ENCODE data around the gene NUP93.

NUP93 gene

DNA sequence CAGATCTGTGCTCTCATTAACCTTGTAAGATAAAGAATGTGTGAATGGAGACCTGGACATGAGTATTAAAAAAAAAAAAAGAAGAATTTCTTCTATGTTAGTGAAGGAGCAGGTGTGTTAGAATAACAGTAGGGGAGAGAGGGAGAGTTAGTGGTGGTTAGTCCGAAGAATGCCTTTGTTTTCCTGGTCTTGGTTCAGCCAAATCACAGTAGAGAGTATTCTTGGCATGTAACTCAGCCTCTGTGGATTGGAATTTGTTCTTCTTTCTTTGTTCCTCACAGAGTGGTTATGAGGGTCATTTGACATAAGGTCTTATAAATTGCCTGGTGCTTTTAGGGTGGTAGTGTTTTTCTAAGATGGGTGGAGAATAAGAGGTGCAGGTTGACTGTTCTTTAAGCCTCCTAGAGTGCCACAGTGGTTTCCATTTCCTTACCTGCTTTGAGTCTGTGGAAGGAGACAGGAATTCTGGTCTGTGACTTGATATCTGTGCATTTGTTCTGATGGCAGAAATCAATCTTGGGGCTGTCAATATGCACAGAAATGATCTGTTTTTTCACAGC, 17.6 kb downstream of the NUP93 start:
- no peak for DNase-seq

DNA sequence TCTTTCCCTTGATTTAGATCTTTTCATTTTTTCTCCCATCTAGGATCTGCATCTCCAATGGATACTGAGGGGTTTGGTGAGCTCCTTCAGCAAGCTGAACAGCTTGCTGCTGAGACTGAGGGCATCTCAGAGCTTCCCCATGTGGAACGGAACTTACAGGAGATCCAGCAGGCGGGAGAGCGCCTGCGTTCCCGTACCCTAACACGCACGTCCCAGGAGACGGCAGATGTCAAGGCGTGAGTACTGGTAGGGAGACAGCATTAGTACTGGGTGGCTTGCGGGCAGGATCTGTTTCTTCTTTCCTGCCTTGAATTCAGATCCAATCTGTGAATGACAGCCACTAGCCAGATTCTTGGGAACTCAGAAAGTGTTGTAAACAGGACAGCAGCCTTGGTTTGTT, 18.3 kb downstream of the NUP93 start:
- no peak for DNase-seq

DNA sequence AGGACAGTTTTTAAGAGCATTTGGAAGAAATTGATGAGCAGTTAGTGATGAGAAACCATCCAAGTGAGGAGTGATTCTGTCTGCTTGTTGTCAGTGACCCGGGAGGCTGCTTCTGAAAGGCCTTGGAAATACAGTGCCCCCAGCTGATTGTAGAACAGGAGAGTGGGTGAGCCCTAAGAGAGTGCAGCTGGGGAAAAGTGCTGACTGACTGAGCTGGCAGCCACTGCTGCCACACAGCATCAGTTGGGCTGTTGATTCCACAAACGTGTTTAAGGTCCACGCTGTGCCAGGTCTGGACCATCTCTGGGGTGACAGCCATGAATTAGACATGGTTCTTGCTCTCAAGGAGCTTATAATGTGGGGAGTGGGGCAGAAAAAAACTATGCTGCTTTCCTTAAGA, 18.9 kb downstream of the NUP93 start:
- no peak for DNase-seq

DNA sequence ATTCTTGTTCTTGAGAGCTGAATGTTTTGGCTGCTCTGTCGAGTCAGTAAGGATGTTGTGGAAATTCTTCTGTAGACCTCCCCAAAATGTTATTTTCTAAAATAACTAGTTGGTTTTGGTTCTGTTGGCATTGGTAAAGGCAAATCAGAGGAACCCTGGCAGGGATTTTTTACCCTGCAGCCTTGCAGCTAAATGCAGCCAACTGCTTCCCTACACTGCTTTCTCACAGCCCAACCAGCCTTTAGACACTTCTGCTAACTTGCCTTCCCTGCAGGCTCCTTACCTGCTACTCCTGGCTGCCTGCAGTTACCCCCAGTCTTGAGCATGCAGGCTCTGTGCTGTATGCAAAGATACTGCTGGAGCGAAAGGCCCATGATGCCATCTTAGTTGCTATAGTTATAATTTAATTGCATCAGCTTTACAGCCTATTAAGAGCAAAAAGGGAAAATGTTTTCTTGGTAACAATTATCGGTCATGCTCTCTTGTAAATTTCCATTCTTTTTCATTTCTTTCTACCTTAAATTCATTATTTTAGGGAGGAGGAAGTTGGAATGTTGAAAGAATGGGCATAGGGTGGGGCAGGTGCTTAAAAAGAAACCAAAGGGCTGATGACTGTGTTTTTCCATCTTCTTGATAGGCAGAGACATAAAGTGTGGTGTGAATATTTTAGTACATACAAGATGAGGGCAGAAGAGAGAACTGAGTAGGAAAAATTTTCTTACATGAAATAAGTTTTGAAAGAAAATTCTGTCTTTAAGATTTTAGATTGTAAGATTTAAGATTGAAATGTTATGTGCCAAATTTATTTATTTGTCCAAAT, 20.0 kb downstream of the NUP93 start:
- no peak for DNase-seq

DNA sequence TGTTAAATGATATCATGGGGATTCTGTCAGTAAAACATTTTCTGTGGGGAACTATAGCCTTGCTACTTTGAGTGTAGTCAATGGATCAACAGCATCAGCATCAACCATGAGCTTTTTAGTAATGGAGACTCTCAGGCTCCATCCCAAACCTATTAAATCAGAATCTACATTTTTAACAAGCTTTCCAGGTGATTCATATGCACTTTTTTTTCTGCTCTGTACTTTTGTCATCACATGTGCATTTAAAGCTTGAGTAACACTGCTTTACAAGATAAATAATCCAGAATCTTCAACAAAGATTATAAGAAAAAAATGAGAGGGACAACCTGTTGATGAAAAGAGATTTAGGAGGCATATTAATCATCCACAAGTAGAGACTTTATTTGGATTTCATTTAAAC, 23.5 kb downstream of the NUP93 start:
- peak; percentile 60 for DNase-seq

DNA sequence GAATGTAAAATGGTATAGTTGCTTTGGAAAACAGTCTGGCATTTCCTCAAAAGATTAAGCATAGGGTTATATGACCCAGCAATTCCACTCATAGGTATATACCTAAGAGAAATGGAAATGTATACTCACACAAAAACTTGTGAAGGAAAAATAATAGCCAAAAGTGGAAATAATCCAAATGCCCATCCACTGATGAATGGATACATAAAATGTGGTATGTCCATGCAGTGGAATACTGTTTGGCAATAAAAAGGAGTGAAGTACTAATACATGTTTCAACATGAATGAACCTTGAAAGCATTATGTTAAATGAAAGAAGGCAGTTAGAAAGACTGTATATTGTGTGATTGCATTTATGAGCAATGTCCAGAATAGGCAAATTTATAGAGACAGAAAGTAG, 25.1 kb downstream of the NUP93 start:
- DNase-seq = no peak

DNA sequence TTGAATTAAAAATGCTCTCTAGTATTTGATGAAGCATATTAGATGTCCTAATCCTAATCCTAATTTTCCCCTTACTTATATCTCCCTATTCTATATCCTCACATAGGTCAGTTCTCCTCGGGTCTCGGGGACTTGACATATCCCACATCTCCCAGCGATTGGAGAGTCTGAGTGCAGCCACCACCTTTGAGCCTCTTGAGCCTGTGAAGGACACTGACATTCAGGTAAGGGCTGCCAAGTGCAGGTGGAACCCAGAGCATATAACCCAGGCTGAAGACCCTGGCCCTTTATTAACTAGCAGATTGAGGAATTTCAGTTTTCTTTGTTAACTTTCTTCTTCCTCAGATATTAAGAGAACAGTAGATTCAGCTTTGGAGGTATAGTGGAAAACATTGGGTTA, 28.5 kb downstream of the NUP93 start:
- DNase-seq = no peak

DNA sequence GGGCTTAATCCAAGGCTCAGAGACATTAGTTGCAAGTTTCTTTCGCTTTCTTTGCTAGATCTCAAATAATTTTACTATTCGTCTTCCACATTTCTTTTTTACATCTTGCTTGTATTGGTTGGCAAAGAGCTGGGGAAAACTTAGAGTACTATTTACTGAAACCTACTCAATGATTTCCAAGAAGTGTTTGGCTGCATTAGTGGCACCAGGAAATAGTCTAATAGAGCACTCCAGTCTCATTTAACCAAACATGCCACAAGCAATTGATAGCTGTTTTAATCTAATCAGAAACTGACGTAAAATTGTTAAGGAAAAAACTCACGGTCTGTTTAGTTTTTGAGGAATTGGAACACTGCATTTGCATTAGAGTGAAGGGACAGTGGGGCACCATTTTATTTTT, 29.0 kb downstream of the NUP93 start:
- no peak for DNase-seq

DNA sequence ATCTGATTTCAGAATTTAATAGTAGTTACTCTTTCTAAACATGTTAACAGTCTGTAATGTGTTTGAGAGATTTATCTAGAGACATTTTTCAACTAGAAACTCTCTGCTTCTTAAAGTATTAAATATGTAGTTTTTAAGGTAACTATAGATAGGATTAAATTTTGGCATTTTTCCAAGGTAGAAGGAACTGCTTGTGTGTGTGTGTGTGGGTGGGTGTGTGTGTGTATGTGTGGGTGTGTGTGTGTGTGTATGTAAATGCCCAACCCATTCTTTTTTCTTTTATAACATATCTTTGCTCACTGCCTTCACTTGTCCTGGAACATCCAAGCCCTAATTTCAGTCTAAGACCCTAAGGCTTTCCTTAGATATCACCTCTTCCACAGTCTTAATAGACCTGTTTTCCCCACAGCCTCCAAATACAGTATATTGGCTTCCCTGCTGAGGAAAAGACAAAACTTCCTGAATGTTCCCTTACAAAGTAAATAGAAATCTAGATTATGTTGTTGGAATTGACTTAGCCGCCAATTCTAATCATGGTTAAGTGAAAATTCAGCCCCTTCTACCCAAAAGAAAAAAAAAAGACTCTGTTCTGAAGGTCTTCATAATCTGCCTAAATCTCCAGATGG, 33.5 kb downstream of the NUP93 start:
- no peak for DNase-seq

DNA sequence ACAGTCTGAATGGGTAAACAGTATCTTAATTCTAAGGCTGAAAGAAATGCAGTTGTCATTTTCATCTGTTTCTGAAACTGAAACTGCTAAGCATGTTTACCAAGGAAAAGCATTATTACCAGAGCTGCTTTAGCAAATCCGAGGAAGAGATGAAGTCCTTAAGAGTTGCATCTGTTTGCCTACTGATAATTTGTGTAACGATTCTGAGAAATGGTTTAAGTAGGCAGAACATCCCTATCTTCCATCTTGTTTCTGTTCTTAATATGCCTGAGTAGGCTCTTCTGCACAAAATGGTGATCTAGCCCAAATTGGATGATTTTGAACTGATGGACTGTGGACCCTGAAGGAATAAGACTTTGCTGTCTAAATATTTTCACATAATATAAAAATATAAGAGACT, 34.9 kb downstream of the NUP93 start:
- DNase-seq = no peak

DNA sequence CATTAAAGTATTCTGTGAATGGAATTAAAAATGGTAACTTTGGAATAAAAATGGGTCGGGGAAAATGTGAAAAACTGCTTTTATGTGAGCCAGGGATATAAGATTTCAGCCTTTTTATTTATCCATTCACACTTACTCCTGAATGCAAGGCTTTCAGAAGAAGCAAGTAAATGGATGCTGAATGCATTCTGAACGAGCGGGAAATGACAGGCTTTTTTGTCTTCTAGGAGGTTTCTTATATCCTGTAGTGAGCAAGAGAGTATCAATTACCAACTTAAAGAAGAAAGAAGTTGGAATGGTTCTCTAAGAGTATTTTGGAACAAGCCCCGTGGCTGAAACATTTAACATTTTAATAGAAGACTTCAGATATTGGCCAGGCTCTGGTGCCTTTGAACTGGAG, 36.0 kb downstream of the NUP93 start:
- DNase-seq = no peak

DNA sequence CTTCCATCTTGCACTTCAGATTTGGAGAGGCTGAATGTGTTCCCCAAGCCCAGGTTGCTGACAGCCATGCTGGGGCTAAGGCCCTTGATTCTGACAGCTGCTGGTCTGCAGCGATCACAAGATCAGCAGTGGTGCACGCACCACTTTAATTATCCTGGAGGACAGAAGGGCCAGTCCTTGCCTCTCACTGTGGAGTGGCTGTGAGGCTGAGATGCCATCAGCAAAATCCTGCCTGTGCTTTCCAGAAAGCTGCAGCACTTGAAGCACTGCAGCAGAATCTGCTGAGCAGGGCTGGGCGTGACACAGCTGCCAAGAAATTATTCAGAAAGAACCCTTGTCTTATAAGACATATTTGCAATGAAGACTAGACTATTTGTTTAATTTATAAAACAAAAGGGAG, 37.1 kb downstream of the NUP93 start:
- no peak for DNase-seq

DNA sequence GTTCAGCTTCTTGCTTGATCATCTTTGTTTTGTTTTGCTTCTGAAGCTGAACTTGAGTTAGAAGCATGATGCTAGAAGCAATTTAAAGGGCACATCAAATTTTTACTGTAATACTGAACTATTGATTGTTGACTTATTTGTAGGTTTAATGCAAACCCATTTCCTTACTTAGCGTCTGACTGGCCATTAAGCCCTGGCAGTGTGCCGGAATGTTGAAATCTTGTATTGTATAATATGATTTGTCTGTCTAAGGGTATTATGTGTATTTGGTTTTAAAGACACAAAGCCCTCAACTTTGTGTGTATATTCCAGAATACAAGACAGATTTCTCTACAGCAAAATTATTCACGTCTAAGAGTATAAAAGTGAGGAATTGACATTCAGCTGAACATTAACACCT, 39.7 kb downstream of the NUP93 start:
- no peak for DNase-seq

DNA sequence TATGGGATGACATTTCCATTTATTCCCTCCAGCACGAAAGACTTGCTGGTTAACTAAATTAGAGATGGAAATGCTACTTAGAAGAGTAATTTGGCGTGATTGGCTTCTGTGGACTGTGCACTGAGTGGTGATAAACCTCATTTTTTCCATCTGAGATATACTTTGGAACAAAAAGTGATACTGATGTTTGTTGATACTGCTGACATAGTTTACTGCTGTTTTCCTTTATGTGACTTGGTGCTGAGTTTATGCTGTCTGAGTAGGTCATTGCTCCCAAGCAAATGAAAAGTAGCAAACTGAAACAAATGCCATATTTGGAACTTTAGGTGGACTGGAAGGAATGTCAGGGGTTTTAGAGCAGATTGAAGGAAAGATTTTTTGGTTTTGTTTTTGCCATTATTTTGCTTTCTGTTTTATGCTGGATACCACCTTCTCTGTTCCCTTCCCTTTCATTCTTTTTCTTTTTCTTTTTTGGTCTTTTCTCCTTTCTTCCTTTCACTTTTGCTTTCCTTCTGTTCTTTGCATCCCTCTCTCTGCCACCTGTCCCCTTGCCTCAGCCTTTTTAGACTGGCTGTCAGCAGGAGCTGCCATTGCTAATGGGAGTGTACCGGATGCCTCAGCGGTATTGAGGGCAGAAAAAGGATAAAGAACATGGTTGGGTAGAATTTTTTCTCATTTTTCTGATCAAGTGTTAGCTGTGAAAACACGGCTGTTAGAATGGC, 41.8 kb downstream of the NUP93 start:
- peak; percentile 15 for DNase-seq

DNA sequence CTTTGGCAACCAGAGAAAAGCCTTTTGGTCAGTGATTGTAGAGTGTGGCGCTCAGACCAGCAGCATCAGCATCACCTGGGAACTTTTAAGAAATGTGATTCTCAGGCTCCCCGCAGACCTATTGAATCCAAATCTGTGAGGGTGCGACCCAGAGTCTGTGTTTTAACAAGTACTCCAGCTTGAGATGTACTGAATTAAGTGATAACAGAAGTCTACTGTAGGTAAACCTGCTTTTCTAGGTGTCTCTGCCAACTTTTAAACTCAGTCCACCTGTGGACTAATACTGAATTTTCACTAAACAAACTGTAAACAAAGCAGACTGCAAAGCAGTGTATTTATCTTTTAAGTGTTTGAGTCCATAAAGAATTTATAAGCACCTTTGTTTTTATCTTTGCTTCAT, 43.6 kb downstream of the NUP93 start:
- DNase-seq = no peak

DNA sequence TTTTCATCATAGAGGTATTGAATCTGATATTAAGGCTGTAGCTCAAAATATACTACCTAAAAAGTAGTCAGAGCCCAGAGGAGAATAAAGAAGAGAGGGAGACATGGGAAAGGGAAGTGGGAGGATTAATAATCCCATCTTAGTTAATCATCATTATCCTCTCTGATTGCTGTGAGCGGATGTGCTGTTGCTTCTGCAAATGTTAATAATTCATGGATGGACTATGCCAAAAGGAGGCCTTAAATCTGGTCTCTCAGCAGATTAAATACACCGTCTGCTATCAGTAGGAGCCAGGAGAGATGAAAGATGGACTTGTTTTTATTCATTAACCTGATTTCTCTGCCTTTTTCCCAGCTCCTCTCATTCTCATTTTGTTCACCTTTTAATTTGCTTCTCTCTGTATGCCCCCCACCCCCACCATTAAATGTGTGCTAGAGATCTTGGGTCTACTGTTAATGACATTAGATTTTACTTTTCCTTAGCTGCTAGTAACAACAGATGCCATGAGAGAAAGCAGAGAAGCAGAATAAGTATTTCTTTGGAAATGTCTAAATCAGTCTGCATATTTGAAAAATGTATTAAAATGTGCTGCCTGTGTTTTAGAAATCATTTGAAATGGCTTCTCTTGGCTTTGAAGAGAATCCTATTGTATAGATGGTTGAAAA, 44.2 kb downstream of the NUP93 start:
- no peak for DNase-seq

DNA sequence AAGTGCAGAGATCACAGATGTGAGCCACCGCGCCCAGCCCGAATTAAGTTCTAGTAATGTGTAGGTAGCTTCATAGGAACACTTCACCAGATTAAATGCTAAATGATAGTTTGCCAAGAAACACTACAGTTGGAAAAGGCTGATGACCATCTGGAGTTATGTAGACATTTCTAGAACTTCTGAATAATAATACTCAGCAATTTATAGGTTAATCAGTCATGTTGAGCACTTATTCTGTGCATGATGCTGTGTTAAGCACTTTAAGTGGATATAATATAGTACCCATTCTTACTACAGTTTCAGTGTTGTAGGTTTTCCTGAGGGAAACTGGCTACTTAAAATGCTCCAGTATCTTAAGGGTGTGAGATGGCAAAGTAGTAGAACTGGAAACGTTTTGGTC, 45.2 kb downstream of the NUP93 start:
- no peak for DNase-seq

DNA sequence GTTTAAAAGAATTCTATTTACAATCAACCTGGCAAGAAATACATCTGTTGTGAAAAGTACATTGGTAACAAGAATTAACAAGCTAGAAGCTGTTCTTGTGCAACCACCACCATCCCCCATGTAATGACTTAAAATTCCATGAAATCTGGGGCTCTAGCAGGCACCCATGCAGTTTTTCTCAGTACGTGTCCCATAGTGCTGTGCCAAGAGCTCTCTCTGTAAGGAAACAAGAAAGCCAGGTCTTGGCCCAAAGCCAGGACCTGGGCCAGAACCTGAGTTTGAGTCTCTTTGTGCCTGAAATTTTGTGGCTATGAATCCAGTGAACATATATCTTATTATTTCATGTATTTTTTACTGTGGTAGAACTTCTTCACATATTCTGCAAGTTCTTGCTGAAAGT, 46.6 kb downstream of the NUP93 start:
- DNase-seq = peak; percentile 57

DNA sequence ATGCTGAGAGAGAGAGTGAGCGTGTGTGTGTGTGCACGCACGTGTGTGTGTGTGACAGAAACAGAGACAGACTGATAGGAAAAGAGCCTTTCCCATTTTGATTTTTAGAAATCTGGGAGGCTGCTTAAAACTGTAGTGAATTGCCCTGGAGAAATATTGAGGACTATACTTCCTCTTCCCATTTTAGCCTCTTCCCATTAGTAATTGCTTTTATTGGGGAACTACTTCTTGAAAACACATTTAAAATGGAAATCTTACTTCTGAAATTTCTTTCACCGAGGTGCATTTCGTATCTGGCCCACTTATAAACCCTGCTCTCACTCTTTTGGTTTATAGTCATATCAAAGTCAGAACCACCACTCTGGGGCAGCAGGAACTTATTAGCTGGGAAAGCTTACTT, 47.1 kb downstream of the NUP93 start:
- DNase-seq = no peak

DNA sequence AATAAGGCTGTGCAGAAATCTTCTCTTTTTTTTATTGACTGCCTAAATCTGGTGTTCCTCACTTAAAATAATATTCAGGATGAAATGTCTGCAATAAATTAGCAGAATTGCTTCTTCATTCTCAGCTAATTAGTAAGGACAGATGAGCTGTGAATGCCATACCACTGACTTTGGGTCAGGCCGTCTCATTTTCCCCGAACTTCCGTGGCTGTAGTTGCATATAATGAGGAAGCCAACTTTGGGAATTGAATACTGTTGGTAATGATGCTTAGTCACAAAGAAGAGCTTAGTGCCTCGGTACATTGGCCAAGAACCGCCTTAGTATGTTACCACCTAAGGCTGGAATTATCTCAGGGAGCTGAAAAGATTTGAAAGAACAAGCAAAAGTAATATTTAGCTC, 47.6 kb downstream of the NUP93 start:
- DNase-seq = peak; percentile 59

DNA sequence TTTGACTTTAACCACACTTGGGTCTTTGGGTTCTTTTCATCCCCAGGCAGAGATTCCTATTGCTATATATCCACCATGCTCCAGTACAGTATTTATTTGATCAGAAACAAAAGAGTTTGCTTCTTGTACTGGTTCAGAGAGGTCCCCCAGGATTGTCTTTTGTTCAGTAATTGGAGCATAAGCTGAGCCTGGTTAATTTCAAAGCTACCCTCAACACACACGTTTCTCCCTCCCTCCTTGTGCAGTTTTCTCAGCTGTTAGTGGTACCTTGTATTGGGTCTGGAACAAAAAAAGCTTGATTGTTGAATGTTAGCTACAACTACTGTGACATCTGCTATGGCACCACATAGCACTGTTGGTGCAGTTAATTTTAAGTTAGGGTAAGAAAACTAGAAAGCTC, 50.0 kb downstream of the NUP93 start:
- DNase-seq = no peak

DNA sequence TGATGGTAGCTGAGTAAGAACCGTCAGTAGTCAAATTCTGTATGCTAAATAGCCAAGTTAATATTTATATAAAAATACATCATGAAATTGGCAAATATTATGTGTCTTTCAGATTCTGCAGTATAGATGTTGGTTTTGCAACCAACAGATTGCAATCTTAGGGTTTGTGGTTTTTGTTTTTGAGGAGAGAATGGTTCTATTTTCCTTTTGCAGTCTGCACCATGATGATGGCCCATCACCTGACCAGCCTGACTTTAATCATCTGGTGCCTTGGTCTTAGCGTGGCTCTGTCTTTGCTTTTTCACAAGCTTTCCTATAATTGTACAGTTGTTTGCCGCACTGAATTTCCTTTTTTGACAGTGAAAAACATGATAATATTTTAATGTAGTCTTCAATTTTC, 50.7 kb downstream of the NUP93 start:
- DNase-seq = no peak

DNA sequence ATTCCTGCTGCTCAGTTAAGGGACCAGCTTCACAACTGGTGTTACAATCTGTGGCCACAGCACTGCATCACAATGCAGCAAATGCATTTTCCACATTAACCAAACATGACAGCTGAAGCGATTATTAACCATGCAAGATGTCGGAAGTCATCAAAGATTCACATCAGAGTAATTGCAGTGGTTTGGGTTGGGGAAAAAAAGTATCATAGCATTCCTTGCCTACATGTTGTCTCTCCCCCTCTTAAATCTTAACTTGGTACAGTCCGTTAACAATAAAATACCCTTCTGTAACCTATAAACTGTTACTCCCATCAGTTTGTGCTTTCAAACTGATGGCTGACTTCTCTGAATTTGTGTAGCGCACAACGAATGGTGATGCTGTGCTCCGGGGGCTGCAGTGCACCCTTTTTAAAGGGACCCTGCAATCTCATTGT, 51.6 kb downstream of the NUP93 start:
- DNase-seq = peak; percentile 47

Measured in fibroblast of skin of right quadriceps (primary cell).